H1 (cell line): ENCODE measurements around the gene ATF7IP. TPM values are rescaled to one million over a fixed set of nuclear protein-coding genes. Genes with fewer than 3 reads are reported as not detected.

ENCODE experiments used
- ASH2L ChIP-seq: fragments of 200-600, 300-600 bp; sonication (generic); IDR thresholded peaks from one replicate; pipeline ENCODE4 v1.7.1; 2017; ENCODE audit warnings: low read length
- ATF2 ChIP-seq: IDR thresholded peaks from 2 replicates; pipeline ENCODE4 v1.6.1; 2012; ENCODE audit warnings: low read length, inconsistent platforms
- BACH1 ChIP-seq: IDR thresholded peaks from 2 replicates; pipeline ENCODE4 v1.6.1; 2012; ENCODE audit warnings: low read length, improper control_type of control experiment
- BRCA1 ChIP-seq: IDR thresholded peaks from 2 replicates; pipeline ENCODE4 v1.6.1; 2012; ENCODE audit warnings: low read depth, low read length, improper control_type of control experiment
- CEBPB ChIP-seq: IDR thresholded peaks from 2 replicates; pipeline ENCODE4 v1.6.1; 2012; ENCODE audit warnings: low read depth, low read length
- CHD1 ChIP-seq: IDR thresholded peaks from 2 replicates; pipeline ENCODE4 v1.6.1; 2012; ENCODE audit warnings: low read depth, low read length, improper control_type of control experiment
- CHD2 ChIP-seq: IDR thresholded peaks from 2 replicates; pipeline ENCODE4 v1.6.1; 2012; ENCODE audit warnings: low read length, improper control_type of control experiment
- EZH2 ChIP-seq: fragments of 200-600 bp; sonication (generic); IDR thresholded peaks from 2 replicates; pipeline ENCODE4 v1.7.1; 2012; ENCODE audit warnings: low read depth, mild to moderate bottlenecking, moderate library complexity, low read length, inconsistent platforms; ENCODE audit not compliant: severe bottlenecking
- FOSL1 ChIP-seq: IDR thresholded peaks from 2 replicates; pipeline ENCODE4 v1.6.1; 2011; ENCODE audit warnings: mild to moderate bottlenecking, low read depth, low read length, moderate library complexity; ENCODE audit not compliant: insufficient read depth
- JUN ChIP-seq: IDR thresholded peaks from 2 replicates; pipeline ENCODE4 v1.6.1; 2011; ENCODE audit warnings: low read depth, mild to moderate bottlenecking, improper control_type of control experiment, low read length
- JUND ChIP-seq: IDR thresholded peaks from 2 replicates; pipeline ENCODE4 v1.6.1; 2011; ENCODE audit warnings: mild to moderate bottlenecking, improper control_type of control experiment, low read length
- MAFK ChIP-seq: IDR thresholded peaks from 2 replicates; pipeline ENCODE4 v1.6.1; 2012; ENCODE audit warnings: low read depth, mild to moderate bottlenecking, improper control_type of control experiment, low read length
- NANOG ChIP-seq: IDR thresholded peaks from 2 replicates; pipeline ENCODE4 v1.6.1; 2011; ENCODE audit warnings: low read length, low read depth, mild to moderate bottlenecking, inconsistent platforms; ENCODE audit not compliant: insufficient read depth, poor library complexity, severe bottlenecking
- RBBP5 ChIP-seq: IDR thresholded peaks from 2 replicates; pipeline ENCODE4 v1.7.1; 2012; ENCODE audit warnings: low read depth, mild to moderate bottlenecking, inconsistent platforms, low read length, moderate library complexity, borderline replicate concordance
- RNF2 ChIP-seq: fragments of 200-900, 300-1000 bp; sonication (generic); IDR thresholded peaks from 2 replicates; pipeline ENCODE4 v1.7.1; 2016; ENCODE audit warnings: borderline replicate concordance, low read depth, mild to moderate bottlenecking, antibody characterized with exemption, low read length; ENCODE audit not compliant: poor library complexity, severe bottlenecking; ENCODE audit errors: missing control alignments
- SIRT6 ChIP-seq: IDR thresholded peaks from one replicate; pipeline ENCODE4 v1.7.1; 2012; ENCODE audit warnings: low read length, inconsistent platforms
- SIX5 ChIP-seq: IDR thresholded peaks from 2 replicates; pipeline ENCODE4 v1.6.1; 2011; ENCODE audit warnings: mild to moderate bottlenecking, low read depth, low read length
- SP4 ChIP-seq: IDR thresholded peaks from 2 replicates; pipeline ENCODE4 v1.6.1; 2012; ENCODE audit warnings: low read length, inconsistent platforms
- SRF ChIP-seq: IDR thresholded peaks from 2 replicates; pipeline ENCODE4 v1.6.1; 2011; ENCODE audit warnings: mild to moderate bottlenecking, low read depth, low read length, moderate library complexity
- TAF1 ChIP-seq: IDR thresholded peaks from 2 replicates; pipeline ENCODE4 v1.6.1; 2011; ENCODE audit warnings: mild to moderate bottlenecking, low read depth, low read length
- TBP ChIP-seq: IDR thresholded peaks from 2 replicates; pipeline ENCODE4 v1.6.1; 2011; ENCODE audit warnings: low read depth, low read length, improper control_type of control experiment
- TCF12 ChIP-seq: IDR thresholded peaks from 2 replicates; pipeline ENCODE4 v1.6.1; 2011; ENCODE audit warnings: low read depth, mild to moderate bottlenecking, low read length
- TEAD4 ChIP-seq: IDR thresholded peaks from 2 replicates; pipeline ENCODE4 v1.6.1; 2012; ENCODE audit warnings: low read depth, low read length, inconsistent platforms, mixed read lengths
- polyA plus RNA-seq, 7 experiments: library from polyadenylated mRNA; depleted of rRNA in 3 of 7; stranded (reverse) in 5 of 7; unstranded in 2 of 7; fragments of >200 nt in 5 of 7; fragments of 200-250 nt in 2 of 7; gene quantifications; 1 replicate in 5 of 7; 2 replicates in 1 of 7; 4 replicates in 1 of 7; pipeline versions ENCODE4 v1.2.1 to v1.2.3, GENCODE V29; 2011 to 2013; ENCODE audit warnings: missing spikeins in 2 of 7, mixed read lengths in 2 of 7
- total RNA-seq: library from RNA; stranded (reverse); fragmentation: NEBNext Ultra II Directional; extraction: Animal tissue kit (Norgen Biotek cat#: 25700); gene quantifications from 2 replicates; pipeline ENCODE4 v1.2.1, GENCODE V29; 2021

Gene ATF7IP
- total and polyA plus RNA-seq, 2 of the 8 experiments (the other 6 are each of a cell fraction or from before 2014, with no cell fraction given) = 34.2 to 148 TPM

GRCh38 chr12:14365294-14366208 is at the start of gene ATF7IP (continued):
- no peak for TF ChIP-seq EZH2
- TF ChIP-seq BRCA1 = no peak
- TF ChIP-seq TEAD4 = 0 out of 2 replicates have a peak, but pooled peaks have one; percentile 25
- TF ChIP-seq SRF = peak; percentile 55
- no peak for TF ChIP-seq CEBPB
- peak; percentile 97 for TF ChIP-seq TAF1
- TF ChIP-seq SIRT6 = no peak
- peak; percentile 87 for TF ChIP-seq SP4
- no peak for TF ChIP-seq JUND
- TF ChIP-seq ASH2L = peak; percentile 89
- TF ChIP-seq NANOG = no peak
- TF ChIP-seq TBP = peak; percentile 91
- no peak for TF ChIP-seq RNF2
- TF ChIP-seq CHD2 = no peak
- 0 out of 2 replicates have a peak, but pooled peaks have one; percentile 16 for TF ChIP-seq CHD1
- TF ChIP-seq MAFK = no peak
- TF ChIP-seq RBBP5 = 0 out of 2 replicates have a peak, but pooled peaks have one; percentile 63
- 0 out of 2 replicates have a peak, but pooled peaks have one; percentile 35 for TF ChIP-seq ATF2
- no peak for TF ChIP-seq JUN
- no peak for TF ChIP-seq TCF12
- TF ChIP-seq BACH1 = peak; percentile 73
- TF ChIP-seq FOSL1 = no peak
- no peak for TF ChIP-seq SIX5
